ENCODE measurements around the gene EYA4. TPM values are rescaled to one million over a fixed set of nuclear protein-coding genes. Genes with fewer than 3 reads are reported as not detected.

Gene EYA4
- total and polyA plus RNA-seq, 2 donors (not counting 1 experiment from before 2014, with no cell fraction given), result 4.6 to 38.0 TPM

GRCh38 chr6:133359760-133360159, 118.6 kb downstream of the EYA4 start:
- no peak overlapping the region for H3K27ac ChIP-seq (ENCODE audit: insufficient read depth, low read length)
- no peak for TF ChIP-seq EZH2 (IDR thresholded peaks at IDR 0.05; ENCODE audit: low read length, missing control alignments)
- TF ChIP-seq, protein P1, sequence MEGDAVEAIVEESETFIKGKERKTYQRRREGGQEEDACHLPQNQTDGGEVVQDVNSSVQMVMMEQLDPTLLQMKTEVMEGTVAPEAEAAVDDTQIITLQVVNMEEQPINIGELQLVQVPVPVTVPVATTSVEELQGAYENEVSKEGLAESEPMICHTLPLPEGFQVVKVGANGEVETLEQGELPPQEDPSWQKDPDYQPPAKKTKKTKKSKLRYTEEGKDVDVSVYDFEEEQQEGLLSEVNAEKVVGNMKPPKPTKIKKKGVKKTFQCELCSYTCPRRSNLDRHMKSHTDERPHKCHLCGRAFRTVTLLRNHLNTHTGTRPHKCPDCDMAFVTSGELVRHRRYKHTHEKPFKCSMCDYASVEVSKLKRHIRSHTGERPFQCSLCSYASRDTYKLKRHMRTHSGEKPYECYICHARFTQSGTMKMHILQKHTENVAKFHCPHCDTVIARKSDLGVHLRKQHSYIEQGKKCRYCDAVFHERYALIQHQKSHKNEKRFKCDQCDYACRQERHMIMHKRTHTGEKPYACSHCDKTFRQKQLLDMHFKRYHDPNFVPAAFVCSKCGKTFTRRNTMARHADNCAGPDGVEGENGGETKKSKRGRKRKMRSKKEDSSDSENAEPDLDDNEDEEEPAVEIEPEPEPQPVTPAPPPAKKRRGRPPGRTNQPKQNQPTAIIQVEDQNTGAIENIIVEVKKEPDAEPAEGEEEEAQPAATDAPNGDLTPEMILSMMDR (conservative IDR thresholded peaks at IDR 0.05 in 1 of 2, IDR thresholded peaks at IDR 0.05 in 1 of 2; ENCODE audit: low read depth in 1 of 2, low read length in 2 of 2), result no peak
- no peak for DNase-seq (ENCODE audit: low read depth in 2 of 2)
- H3K4me2 ChIP-seq (ENCODE audit: extremely low read depth, insufficient read depth, low read length), result no peak overlapping the region
- H3K9ac ChIP-seq (ENCODE audit: insufficient read depth, low read length), result no peak overlapping the region
- H3K79me2 ChIP-seq (ENCODE audit: control insufficient read depth, insufficient read depth, low read length), result no peaks in the 10 kb centered on the region
- no peaks in the 10 kb centered on the region for H4K20me1 ChIP-seq (ENCODE audit: control insufficient read depth, extremely low read depth, insufficient read depth, low read length)
- no peaks in the 10 kb centered on the region for H3K9me3 ChIP-seq (ENCODE audit: control insufficient read depth, insufficient read depth, low read depth, low read length)
- no peak overlapping the region for H3K4me3 ChIP-seq (replicated peaks in 1 of 4; ENCODE audit: control extremely low read depth in 1 of 4, insufficient read depth in 1 of 4, low read depth in 3 of 4, low read length in 4 of 4)
- no peak overlapping the region for H2AFZ ChIP-seq (ENCODE audit: low read length)
- no peaks in the 10 kb centered on the region for H3K36me3 ChIP-seq (ENCODE audit: control insufficient read depth, insufficient read depth, low read length)
- no peaks in the 10 kb centered on the region for H3K27me3 ChIP-seq (ENCODE audit: control insufficient read depth, insufficient read depth, low read length)
- no peaks in the 10 kb centered on the region for H3K4me1 ChIP-seq (ENCODE audit: control insufficient read depth, extremely low read depth, insufficient read depth, low read length)

DNA sequence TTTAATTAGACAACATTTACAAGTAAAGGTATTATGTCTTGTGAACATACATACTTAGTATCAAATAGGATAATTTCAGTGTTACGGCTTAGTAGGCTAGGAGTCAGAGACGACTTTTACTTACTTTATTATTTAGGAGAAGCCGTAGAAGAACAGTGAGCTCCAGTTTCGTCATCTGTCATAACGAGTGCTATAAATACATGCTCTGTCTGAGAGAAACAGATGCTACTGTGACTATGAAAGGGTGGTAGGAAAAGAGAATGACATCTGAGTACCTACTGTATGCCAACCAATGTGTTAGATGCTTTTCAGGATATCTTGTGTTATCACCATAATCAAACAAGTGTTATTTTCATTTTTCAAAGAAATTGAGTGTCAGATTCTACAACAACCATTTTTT, 119.0 kb downstream of the EYA4 start:
- no peak for DNase-seq (ENCODE audit: low read depth in 2 of 2)
- no peaks in the 10 kb centered on the region for H3K9me3 ChIP-seq (ENCODE audit: control insufficient read depth, insufficient read depth, low read depth, low read length)
- TF ChIP-seq, protein P1 (conservative IDR thresholded peaks at IDR 0.05 in 1 of 2, IDR thresholded peaks at IDR 0.05 in 1 of 2; ENCODE audit: low read depth in 1 of 2, low read length in 2 of 2), result no peak
- no peak for TF ChIP-seq EZH2 (IDR thresholded peaks at IDR 0.05; ENCODE audit: low read length, missing control alignments)
- no peak overlapping the region for H3K4me2 ChIP-seq (ENCODE audit: extremely low read depth, insufficient read depth, low read length)
- no peaks in the 10 kb centered on the region for H3K27me3 ChIP-seq (ENCODE audit: control insufficient read depth, insufficient read depth, low read length)
- H3K36me3 ChIP-seq (ENCODE audit: control insufficient read depth, insufficient read depth, low read length), result no peaks in the 10 kb centered on the region
- H4K20me1 ChIP-seq (ENCODE audit: control insufficient read depth, extremely low read depth, insufficient read depth, low read length), result no peaks in the 10 kb centered on the region
- no peaks in the 10 kb centered on the region for H3K79me2 ChIP-seq (ENCODE audit: control insufficient read depth, insufficient read depth, low read length)
- H3K9ac ChIP-seq (ENCODE audit: insufficient read depth, low read length), result no peak overlapping the region
- no peak overlapping the region for H3K4me3 ChIP-seq (replicated peaks in 1 of 4; ENCODE audit: control extremely low read depth in 1 of 4, insufficient read depth in 1 of 4, low read depth in 3 of 4, low read length in 4 of 4)
- no peak overlapping the region for H2AFZ ChIP-seq (ENCODE audit: low read length)
- H3K27ac ChIP-seq (ENCODE audit: insufficient read depth, low read length), result no peak overlapping the region
- H3K4me1 ChIP-seq (ENCODE audit: control insufficient read depth, extremely low read depth, insufficient read depth, low read length), result no peaks in the 10 kb centered on the region

- H3K4me2 ChIP-seq (ENCODE audit: extremely low read depth, insufficient read depth, low read length), result no peak overlapping the region
- no peak for DNase-seq (ENCODE audit: low read depth in 2 of 2)
- TF ChIP-seq, protein P1 (conservative IDR thresholded peaks at IDR 0.05 in 1 of 2, IDR thresholded peaks at IDR 0.05 in 1 of 2; ENCODE audit: low read depth in 1 of 2, low read length in 2 of 2), result no peak
- H3K36me3 ChIP-seq (ENCODE audit: control insufficient read depth, insufficient read depth, low read length), result no peaks in the 10 kb centered on the region
- no peaks in the 10 kb centered on the region for H3K79me2 ChIP-seq (ENCODE audit: control insufficient read depth, insufficient read depth, low read length)
- H3K27ac ChIP-seq (ENCODE audit: insufficient read depth, low read length), result no peak overlapping the region
- H2AFZ ChIP-seq (ENCODE audit: low read length), result no peak overlapping the region
- no peaks in the 10 kb centered on the region for H3K4me1 ChIP-seq (ENCODE audit: control insufficient read depth, extremely low read depth, insufficient read depth, low read length)
- no peaks in the 10 kb centered on the region for H3K27me3 ChIP-seq (ENCODE audit: control insufficient read depth, insufficient read depth, low read length)
- H4K20me1 ChIP-seq (ENCODE audit: control insufficient read depth, extremely low read depth, insufficient read depth, low read length), result no peaks in the 10 kb centered on the region
- H3K9me3 ChIP-seq (ENCODE audit: control insufficient read depth, insufficient read depth, low read depth, low read length), result no peaks in the 10 kb centered on the region
- H3K9ac ChIP-seq (ENCODE audit: insufficient read depth, low read length), result no peak overlapping the region
- H3K4me3 ChIP-seq (replicated peaks in 1 of 4; ENCODE audit: control extremely low read depth in 1 of 4, insufficient read depth in 1 of 4, low read depth in 3 of 4, low read length in 4 of 4), result no peak overlapping the region
Observed at GRCh38 chr6:133362813-133363212, 121.7 kb downstream of the EYA4 start.
